ENCODE data around the gene FLT4. TPM values are rescaled to one million over a fixed set of nuclear protein-coding genes. Genes with fewer than 3 reads are reported as not detected.
"Not testable (repeated sequence)": the region's sequence is repeated elsewhere in the genome, so short reads cannot be mapped to it uniquely, and the experiment has no call there.

The FLT4 gene
- total and polyA plus RNA-seq, 12 donors = 3.3 to 80.1 (median 25.5) TPM

DNA sequence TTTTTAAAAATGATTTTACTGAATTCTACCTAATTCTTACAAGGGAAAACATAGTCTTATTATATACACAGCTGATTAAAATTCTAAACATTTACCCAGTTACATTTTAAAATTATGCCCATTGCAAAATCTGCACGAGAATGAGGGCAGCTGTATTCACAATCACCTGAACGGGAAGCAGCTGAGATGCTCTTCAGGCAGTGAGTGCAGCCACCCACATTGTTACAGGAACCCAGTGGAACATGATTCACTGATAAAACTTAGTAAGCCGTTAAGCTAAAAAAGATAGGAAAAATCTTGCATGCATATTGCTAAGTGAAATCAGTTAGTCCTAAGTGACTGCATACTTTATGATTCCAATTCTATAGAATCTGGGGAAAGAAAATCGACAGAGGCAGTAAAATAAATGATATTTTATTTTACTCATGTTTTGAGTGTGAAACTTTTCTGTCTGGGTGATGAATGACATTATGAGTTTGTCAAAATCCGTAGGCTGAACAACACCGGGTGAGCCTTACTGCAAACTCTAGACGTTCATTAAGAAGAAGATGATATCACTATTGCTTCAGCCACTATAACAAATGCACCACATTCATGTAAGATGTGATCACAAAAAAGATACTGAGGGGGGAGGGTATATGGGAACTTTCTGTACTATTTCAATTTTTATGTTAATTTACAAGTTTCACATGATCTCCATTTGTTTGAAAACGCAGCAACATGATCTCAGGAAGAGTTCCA is 39.1 kb upstream of the FLT4 start:
- intact Hi-C loops (cut with DNase I) = no loop called here
- H3K36me3 ChIP-seq (replicated peaks in 1 of 2) = no peaks in the 10 kb centered on the region
- 55 to 64% (median 61%) methylated on average over 8 of the region's 8 CpGs for whole genome bisulfite sequencing, 4 donors
- peaks cover 8% of the 10 kb centered on the region for H3K27me3 ChIP-seq
- no peak for DNase-seq
- no peaks in the 10 kb centered on the region for H3K4me1 ChIP-seq (replicated peaks in 1 of 2)
- no peaks in the 10 kb centered on the region for H3K9me3 ChIP-seq (replicated peaks in 1 of 3)
- no peak overlapping the region for H3K4me3 ChIP-seq
- no peak overlapping the region for H3K27ac ChIP-seq
- TF ChIP-seq POLR2A (IDR thresholded peaks at IDR 0.05) = no peak
- TF ChIP-seq, protein P1, sequence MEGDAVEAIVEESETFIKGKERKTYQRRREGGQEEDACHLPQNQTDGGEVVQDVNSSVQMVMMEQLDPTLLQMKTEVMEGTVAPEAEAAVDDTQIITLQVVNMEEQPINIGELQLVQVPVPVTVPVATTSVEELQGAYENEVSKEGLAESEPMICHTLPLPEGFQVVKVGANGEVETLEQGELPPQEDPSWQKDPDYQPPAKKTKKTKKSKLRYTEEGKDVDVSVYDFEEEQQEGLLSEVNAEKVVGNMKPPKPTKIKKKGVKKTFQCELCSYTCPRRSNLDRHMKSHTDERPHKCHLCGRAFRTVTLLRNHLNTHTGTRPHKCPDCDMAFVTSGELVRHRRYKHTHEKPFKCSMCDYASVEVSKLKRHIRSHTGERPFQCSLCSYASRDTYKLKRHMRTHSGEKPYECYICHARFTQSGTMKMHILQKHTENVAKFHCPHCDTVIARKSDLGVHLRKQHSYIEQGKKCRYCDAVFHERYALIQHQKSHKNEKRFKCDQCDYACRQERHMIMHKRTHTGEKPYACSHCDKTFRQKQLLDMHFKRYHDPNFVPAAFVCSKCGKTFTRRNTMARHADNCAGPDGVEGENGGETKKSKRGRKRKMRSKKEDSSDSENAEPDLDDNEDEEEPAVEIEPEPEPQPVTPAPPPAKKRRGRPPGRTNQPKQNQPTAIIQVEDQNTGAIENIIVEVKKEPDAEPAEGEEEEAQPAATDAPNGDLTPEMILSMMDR (IDR thresholded peaks at IDR 0.05) = no peak

DNA sequence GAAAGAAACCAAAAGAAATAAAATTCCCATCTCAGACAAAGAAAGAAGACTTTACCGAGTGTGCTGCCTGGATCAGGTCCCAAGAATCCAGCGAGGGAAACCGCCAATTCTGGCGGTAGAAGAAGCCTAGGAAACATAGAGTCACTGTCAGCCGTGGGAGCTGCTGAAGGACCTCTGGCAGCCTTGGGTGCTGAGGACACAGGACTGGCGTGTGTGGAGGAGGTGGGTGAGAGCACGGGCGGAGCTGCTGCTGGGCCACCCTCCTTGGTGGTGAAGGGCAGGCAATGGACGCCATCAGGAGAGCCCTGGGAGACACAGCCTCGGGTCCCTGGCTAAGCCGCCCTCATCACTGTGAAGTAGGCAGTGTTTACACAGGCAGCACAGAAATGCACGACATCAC is 37.4 kb upstream of the FLT4 start:
- H3K36me3 ChIP-seq (replicated peaks in 1 of 2); DNase-seq; H3K4me1 ChIP-seq (replicated peaks in 1 of 2); H3K27me3 ChIP-seq; H3K27ac ChIP-seq; H3K4me3 ChIP-seq; H3K9me3 ChIP-seq (replicated peaks in 1 of 3); intact Hi-C loops (cut with DNase I): not testable (repeated sequence)
- WGBS, 4 donors = 75 to 79% (median 76%) methylated on average over 11 to 12 of the region's 12 CpGs

DNA sequence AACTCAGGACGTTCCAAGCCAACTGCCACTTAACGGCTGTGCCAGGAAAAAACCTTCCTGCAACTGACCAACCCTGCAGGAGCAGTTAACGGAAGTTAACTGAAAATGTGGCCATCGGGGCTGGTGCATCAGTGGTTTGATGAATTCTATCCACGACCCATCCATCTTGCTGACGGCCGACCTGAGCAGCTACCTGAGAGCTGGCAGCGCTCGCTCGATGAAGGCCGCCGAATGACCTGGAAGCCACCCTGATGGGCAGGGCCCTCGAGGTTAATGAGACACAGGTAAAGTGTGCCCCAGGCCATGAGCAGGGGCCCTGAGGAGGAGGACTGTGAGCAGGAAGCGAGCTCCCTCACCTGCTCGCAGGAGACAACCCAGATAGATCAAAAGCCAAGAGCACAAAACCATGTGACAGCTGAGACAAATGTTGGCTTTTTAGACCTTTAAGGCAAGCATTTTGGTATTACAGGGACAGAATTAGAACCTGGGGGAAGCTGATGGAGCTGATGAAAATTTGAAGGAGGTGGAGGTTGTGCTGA is 35.3 kb upstream of the FLT4 start:
- peaks cover 3% of the 10 kb centered on the region for H3K27me3 ChIP-seq
- H3K27ac ChIP-seq = no peak overlapping the region
- no peaks in the 10 kb centered on the region for H3K4me1 ChIP-seq (replicated peaks in 1 of 2)
- H3K4me3 ChIP-seq = no peak overlapping the region
- H3K9me3 ChIP-seq (replicated peaks in 1 of 3) = no peaks in the 10 kb centered on the region
- no peaks in the 10 kb centered on the region for H3K36me3 ChIP-seq (replicated peaks in 1 of 2)
- intact Hi-C loops (cut with DNase I) = no loop called here
- 67 to 82% (median 80%) methylated on average over 1 to 15 of the region's 15 CpGs for whole genome bisulfite sequencing, 4 donors
- TF ChIP-seq, protein P1 (IDR thresholded peaks at IDR 0.05) = no peak
- no peak for TF ChIP-seq POLR2A (IDR thresholded peaks at IDR 0.05)
- no peak for DNase-seq

DNA sequence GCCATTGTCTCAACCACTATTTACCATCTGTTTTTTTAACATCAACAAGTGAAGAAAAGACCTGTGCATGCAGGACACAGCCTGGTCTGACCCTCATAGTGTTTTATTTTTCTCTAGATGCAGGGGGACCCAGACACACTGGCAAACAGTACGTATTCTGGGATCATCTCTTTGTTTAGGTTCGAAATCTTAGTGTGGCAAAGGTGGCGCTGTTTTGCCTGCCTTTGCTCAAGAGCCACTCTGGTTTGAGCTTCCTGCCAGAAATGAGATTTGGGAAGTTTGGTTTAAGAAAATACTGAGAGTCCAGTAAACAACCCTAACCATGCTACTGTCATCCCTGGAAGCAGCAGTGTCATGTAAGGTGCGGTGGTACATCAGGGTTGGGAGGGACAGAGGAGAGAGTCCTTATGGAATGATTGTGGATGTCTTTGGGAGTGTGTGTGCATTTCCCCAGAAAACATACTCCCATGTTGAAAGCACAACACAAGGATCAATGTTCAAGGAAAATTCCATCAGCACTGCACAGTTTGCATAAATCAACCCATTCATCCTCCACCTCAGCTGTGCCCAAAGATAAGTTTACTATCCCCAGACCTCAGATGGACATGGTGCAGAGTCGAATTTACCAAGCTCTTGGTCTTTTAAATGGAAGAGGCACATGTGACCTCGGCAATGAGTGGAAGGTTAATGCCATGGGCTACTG is 34.0 kb upstream of the FLT4 start:
- Histone ChIP-seq H3K9me3 (replicated peaks in 1 of 3) (no peaks in the 10 kb centered on the region), H3K27ac (no peak overlapping the region), H3K4me1 (replicated peaks in 1 of 2) (no peaks in the 10 kb centered on the region), H3K36me3 (replicated peaks in 1 of 2) (no peaks in the 10 kb centered on the region), H3K27me3 (peaks cover 3% of the 10 kb centered on the region), H3K4me3 (no peak overlapping the region)
- WGBS, 4 donors = 72 to 78% (median 76%) methylated on average over 6 of the region's 6 CpGs
- no peak for TF ChIP-seq POLR2A (IDR thresholded peaks at IDR 0.05)
- TF ChIP-seq, protein P1 (IDR thresholded peaks at IDR 0.05) = no peak
- intact Hi-C loops (cut with DNase I) = no loop called here
- DNase-seq = no peak
